ACHN (cell line): Measurements from ENCODE around the gene GPC5.
A peak's percentile ranks its signal among the peaks of the same experiment; 100 is the strongest.
"Not testable (repeated sequence)": the region's sequence is repeated elsewhere in the genome, so short reads cannot be mapped to it uniquely, and the experiment has no call there.

ENCODE experiments used
- DNase-seq: peaks from one replicate; pipeline ENCODE4 v3.0.0-alpha.2; 2015
- in situ Hi-C: cut with HindIII; loops from 2 replicates; pipeline ENCODE4 v1.10.0; 2017; ENCODE audit warnings: low sequenced_read_pairs, low pct_ligation_motif_present, low pct_unique_long_range_greater_than_20kb

Gene GPC5

DNA sequence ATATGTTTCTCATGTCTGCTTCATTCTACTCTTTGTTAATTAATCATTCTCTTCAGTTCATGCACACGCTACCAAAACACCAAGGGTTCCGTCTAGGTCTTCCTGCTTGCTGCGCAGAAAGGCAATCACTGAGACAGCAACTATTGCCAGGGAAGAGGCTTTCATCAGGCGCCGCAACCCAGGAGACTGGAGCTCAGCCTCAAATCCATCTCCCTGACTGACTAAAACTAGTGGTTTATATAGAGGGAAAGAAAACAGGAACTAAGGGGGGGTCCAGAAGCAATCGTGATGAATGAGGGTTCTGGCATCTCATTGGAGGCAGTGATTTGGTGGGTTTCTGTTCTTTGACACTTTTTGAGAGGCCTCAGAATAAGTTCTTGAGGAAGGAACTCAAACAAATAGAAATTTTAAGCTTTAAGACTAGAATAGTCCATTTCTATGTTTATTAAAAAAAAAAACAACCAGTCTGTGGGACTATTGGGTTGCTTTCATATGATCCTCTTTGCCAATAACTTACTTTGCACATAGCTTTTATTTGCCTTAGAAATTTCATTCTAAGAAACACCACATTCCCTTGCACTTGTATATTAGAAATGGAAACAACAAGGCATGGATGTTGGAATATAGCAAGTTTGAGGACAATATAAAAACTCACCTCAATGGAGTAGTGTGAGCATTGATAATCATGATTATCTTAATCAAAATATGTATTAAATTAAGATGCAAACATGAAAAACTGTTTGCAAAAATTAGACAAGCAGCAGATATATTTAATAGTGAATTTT lies 1137.0 kb downstream of the GPC5 start:
- in situ Hi-C loops = no loop called here
- no peak for DNase-seq

DNA sequence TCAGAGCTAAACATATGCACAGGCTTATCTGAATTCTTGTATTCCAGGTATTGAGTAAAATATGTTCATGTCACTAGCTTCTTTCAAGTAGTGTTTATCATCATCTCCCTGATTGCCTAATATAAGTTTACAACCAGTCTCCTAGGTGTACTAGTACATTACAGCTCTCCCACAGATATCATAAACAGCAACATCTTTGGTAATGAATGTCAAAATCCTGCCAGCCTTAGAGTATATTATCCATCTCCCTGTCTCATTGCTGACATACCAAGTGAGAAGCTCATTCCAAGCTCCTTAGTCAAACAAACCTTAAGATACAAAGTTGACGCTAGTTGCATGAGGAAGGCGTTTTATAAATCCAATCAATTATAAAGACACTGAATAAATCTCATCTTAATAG lies 1139.0 kb downstream of the GPC5 start:
- no peak for DNase-seq
- in situ Hi-C loops = no loop called here

DNA sequence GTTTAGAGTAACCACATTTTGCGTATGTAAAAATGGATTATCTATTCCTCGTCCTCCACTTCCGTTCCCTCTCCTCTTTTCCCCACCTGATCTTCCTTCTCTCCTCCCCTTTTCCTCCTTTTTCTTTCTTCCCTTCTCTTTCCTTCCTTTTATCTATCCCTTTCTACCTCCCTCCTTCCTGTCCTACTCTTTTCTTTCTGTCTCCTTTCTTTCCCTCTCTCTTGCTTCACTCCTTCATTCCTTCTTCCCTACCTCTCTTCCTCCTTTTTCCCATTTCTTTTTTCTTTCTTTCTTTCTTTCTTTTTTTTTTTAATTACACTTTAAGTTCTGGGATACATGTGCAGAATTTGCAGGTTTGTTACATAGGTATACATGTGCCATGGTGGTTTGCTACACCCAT lies 1139.7 kb downstream of the GPC5 start:
- in situ Hi-C loops = no loop called here
- DNase-seq = no peak

DNA sequence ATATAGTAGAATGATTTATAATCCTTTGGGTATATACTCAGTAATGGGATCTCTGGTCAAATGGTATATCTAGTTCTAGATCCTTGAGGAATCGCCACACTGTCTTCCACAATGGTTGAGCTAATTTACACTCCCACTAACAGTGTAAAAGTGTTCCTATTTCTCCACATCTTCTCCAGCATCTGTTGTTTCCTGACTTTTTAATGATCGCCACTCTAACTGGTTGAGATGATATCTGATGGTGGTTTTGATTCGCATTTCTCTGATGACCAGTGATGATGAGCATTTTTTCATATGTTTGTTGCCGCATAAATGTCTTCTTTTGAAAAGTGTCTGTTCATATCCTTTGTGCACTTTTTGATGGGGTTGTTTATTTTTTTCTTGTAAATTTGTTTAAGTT lies 1140.7 kb downstream of the GPC5 start:
- in situ Hi-C loops, DNase-seq: not testable (repeated sequence)

DNA sequence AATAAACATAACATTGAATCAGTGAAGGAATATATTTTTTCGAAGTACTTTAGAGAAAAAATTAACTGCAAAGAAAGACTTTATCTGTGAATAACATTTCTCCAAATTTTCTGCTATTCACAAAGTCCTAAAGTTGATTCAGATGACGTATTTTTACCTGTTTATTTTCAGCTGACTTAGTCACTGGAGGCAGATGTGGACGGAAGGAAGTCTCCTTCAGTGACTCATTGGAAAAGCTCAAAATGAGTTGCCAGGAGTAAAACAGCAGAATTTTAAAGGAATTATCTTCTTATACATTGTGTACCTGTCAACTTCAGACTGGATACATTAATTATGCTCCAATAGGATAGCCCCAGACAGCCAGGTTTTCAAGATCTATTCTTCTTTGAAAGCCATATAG lies 1148.8 kb downstream of the GPC5 start:
- no peak for DNase-seq
- in situ Hi-C loops = no loop called here

DNA sequence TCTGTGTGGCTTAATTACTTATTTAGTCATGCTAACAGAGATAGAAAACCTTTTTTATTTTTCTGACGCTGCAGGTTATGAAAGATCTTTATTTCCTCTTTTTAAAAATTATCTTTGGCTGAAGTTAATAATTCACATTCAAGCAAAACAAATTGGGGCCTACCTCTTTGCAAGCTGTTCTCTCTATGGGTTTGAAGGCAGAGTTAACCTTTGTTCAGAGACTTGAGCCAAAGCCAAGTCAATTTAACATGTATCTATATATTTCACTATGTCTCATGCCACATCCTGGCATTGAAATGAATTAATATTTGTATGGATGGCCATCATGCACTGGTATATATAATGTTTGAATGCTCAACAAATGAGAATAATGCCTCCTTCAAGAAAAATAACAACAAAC lies 1150.9 kb downstream of the GPC5 start:
- in situ Hi-C loops = no loop called here

DNA sequence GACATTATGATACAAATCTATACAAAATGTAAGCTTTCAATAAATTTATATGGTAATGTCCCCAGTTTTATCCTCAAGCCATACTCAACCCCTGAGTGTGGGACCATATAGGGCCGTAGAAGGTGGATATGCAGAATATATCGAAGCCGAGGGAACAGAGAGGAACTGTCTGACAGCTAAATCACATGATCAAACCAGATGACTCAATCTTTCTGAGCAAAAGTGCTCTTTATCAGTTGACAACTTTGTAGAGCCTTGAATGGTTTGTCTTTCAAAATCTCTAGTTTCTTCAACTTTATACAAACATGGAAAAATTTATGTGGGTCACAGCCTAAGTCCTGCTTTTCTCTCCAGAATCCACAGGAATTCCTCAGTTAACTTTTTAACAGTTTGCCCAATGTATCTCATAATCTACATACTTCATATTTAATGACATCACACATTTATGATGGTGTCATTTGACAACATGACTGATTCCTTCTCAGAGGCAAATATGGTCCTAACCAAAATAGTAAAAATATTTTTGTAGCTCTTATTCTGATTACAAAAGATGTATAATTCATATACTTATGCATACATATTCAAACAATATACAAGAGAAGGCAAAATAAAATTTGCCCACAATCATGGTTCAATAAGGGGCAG lies 1155.2 kb downstream of the GPC5 start:
- in situ Hi-C loops = no loop called here

More for the DNA sequence above, 1150.9 kb downstream of the GPC5 start:
- no peak for DNase-seq

DNA sequence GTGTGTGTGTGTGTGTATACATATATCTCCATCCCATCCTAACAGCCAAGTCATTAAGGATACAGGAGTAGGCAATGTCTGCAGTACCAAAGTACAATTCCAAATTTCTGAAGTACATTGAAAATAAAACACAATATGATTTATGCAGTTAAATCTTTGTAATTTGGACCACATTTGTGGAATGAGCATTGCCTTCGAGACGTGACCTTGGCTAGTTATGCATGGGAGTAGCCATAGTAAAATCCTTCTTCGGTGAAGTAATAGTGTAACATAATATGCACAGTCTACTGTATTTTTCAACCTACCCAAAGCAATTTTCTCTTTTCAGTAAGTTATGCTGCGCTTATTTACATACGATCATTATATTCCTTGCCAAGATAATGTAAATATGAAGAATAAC lies 1162.5 kb downstream of the GPC5 start:
- in situ Hi-C loops = no loop called here
- no peak for DNase-seq

More for the DNA sequence above, 1155.2 kb downstream of the GPC5 start:
- DNase-seq = no peak

DNA sequence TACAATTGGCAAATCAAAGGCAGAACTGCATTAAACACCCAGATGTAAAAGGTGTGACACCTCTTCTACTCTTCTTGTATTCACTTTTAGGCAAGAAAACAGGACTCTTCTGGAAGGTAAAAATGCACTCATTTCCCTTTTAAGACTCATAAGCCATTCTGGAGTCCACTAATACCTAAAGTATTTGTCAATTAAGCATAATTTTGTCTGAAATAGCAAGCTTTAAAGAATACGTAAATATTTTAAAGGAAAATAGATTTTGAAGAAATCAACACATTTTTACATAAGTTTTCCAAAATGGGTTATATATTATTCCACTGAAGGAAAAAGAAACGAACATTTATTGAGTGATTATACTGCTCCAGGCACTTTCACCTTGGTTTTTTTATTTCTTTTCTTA lies 1166.5 kb downstream of the GPC5 start:
- in situ Hi-C loops = no loop called here
- DNase-seq = no peak

DNA sequence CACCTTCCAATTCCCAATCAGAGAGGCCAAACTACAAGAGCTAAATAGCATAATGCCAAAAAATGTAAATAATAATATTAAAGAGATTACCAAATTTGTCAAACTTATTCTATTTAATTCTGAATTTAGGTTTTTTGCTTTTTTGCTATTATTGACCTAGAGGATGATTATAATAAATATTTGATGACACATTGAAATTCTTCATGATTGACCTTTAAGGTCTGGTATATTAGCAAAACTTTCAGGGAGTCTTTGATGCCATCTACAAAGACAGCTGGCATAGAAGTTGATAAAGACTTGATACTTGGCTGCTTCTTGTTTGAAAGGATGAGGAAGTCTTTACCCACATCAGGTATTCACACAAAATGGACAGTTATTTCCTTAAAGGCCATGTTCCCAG lies 1168.3 kb downstream of the GPC5 start:
- in situ Hi-C loops = no loop called here
- DNase-seq = no peak

DNA sequence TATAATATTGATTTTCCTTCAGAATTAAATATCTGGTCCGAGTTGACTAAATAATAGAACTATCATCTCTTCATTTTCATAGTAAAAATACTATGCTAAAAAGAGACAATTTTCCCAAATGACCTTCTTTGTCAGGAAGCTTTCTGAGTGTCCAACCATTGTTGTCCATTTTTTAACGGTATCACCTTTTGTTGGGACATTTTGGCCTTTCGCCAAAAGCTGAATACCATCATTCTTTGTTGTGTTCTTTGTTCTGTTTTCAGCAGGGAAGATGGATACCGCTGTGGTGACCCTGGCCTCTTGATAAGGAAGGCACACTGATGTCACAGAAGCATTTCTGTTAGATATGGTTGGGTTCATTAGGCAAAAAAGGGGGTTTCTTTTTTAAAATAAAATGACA lies 1173.8 kb downstream of the GPC5 start:
- in situ Hi-C loops = no loop called here
- DNase-seq = no peak

DNA sequence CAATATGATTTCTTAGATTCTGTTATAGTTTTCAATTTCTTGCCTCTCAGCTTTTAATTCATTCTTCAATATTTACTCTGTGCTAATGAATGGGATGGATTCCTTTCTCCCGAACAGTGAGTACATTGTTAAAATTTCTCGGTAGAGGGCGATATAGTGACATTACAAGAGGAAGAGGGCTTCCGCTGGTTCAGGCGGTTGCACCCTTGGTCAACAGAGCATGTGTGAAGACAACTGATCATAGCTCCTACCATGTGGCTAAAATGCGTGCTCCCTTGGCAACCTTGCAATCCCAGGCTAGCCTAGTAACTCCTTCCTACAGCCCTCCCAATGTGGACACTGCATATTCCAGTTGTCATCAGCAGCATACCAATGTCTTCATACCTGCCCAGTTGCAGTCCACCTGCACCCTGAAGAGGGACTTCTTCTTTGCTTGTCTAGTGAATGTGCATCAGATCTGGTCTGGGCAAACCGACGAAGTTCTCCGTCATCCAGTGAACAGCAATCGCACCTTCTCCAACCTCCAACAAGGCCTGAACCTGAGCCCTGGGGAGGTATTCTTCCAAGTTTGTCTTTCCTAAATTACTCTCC lies 1175.1 kb downstream of the GPC5 start:
- DNase-seq = peak; percentile 12

DNA sequence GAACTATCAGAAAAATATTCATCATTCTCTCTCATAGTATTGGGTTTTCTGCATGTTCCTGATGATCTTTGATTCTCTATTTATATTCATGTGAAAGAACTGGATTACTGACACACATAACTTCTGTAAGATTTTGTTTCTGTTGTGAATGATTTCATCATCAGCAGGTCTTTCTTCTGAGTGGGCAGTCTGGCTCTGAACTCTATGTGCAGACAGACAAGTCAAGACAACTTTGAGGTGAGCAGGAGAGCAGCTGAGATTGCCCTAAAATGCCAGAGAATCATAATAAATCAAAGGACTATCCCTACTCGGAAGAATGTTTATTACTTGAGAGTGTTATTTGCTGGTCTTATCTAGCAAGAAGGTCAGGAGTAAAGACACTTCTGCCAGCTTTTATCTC lies 1176.1 kb downstream of the GPC5 start:
- no peak for DNase-seq
- in situ Hi-C loops = no loop called here

More for the DNA sequence above, 1175.1 kb downstream of the GPC5 start:
- in situ Hi-C loops = no loop called here

DNA sequence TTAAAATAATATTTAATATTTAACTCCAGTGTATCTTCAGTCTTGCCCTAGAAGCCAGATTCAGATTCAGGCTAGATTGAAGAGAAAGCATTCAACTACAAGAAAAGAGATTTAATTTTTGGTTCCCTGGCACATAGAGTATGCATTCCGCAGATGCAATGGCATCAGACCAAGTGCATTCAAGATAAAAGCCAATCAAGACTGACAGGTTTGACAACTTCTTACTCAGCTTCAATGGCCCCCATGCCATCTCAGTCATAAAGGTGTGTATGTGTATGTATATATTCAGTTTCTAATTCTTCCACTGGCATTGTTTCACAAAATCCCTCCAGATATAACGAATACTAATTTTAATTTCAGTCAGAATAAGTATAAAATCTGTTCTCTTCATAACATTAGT lies 1177.4 kb downstream of the GPC5 start:
- DNase-seq = no peak

DNA sequence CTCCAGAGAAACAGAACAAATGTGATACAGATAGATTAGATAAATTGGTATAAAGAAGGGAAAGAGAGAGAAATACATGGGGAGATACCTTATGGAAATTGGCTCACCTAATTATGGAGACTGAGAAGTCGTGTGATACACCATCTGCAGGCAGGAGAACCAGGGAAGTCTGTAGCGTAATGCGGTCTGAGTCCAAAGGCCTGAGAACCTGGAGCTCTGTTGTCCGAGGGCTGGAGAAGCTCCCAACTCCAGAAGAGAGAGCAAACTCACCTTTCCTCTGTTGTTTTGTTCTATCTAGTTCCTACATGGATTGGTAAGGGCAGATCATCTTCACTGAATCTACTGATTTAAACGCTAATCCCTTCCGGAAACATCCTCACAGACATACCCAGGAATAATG lies 1179.9 kb downstream of the GPC5 start:
- in situ Hi-C loops = no loop called here
- no peak for DNase-seq

More for the DNA sequence above, 1177.4 kb downstream of the GPC5 start:
- in situ Hi-C loops = no loop called here

DNA sequence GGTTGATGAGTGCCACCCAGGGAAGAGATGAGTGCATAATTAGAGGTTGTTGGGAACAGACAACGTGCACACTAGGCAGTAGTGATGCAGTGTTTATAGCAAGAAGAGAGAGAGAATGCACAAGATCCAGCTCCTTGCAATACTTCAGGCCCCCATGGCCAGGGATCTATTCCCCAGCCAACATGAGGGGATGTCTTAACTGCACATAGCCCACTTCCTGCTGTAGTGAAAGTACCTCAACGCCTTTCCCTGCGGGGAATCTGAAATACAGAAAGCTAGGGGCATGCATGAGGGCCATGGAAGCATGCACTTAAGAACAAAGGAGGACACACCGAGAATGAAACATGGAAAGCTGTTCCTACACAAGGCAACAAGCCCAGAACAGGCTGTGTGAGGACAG lies 1191.5 kb downstream of the GPC5 start:
- in situ Hi-C loops = no loop called here
- no peak for DNase-seq

DNA sequence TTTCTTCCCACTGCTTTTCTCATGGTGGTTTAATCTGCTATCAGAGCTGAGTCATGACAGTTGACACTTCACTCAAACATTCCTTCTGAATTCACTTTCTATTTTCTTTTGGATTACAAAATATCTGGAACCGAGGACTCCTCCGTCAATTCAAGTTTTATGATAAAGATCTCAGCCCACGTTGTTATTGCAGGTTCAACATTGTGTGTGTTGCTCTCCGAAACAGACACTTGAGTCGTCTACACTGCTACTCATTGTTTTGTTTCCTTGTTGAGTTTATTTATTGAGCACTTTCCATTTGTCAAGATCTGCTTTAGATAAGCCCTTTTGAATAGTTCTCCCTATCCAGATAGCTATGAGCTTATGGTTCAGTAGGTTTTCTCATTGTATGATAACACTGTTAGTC lies 1192.1 kb downstream of the GPC5 start:
- in situ Hi-C loops = no loop called here
- no peak for DNase-seq

DNA sequence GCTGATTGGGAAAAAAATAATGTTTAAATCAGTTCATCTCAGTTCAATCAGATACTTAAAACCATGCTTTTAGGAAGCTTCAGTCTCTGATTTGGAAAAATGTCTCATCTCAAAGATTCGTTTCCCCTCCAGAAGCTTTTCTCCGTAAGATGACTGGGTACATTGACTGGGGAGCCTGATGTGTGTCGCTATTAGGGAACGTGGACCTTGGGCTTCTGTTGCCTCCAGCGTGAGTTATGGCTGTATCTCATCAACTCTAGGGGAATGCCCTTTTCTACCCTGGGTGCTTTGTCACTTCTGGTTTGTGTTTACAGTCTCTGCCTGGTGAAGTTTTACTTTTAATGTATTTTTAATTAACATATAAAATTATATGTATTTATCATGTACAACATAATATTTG lies 1192.7 kb downstream of the GPC5 start:
- no peak for DNase-seq
- in situ Hi-C loops = no loop called here

DNA sequence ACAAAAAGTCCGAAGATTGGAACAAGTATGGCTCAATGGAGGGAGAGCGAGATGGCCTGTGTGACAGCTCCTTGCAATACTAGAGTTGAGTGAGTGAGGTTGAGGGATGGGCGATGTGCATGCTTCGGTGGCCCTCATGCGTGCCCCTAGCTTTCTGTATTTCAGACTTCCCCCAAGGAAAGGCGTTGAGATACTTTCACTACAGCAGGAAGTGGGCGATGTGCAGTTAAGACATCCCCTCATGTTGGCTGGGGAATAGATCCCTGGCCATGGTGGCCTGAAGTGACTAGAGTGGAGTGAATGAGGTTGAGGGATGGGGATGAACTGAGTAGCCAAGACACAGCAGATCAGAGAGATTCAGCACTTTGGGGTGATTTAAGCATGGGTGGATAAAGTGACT lies 1194.3 kb downstream of the GPC5 start:
- DNase-seq = no peak
- in situ Hi-C loops = no loop called here

DNA sequence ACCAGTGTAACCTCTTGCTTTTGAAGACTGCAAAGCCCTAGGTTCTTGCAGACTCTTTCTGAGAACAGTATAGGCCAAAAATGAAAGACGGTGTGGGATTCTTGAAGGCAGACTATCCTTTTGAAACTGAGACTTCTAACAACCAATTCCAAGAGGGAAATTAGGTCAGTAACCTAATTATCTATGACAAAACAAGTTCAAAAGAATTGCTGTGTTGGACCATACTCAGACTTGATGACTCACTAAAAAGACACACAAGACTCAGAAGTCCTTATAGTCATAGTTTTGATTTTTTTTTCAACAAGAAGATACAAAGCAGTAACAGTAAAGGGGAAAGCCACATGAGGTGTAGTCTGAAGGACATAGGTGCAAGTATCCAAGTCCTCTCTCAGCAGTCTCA lies 1204.1 kb downstream of the GPC5 start:
- DNase-seq = no peak
- in situ Hi-C loops = no loop called here
